HG02981 (cell line): ENCODE measurements around the gene PLEKHB2.
A peak's percentile ranks its signal among the peaks of the same experiment; 100 is the strongest.
"Not testable (repeated sequence)": the region's sequence is repeated elsewhere in the genome, so short reads cannot be mapped to it uniquely, and the experiment has no call there.

Experiments
- ATAC-seq: cut with Tn5 transposase; IDR thresholded peaks from one replicate; pipeline ENCODE4 v1.9.1; 2021; ENCODE audit warnings: mild to moderate bottlenecking, moderate library complexity; ENCODE audit not compliant: unreplicated experiment

PLEKHB2 gene

GRCh38 chr2:131105156-131105949 lies at the start of gene PLEKHB2:
Gene PLEKHB2, plus strand, starts transcription at chr2:131105336. Its CDS starts 15,606 bp downstream, at chr2:131120942.
- peak; percentile 76 for ATAC-seq

- no peak for ATAC-seq
Measured at GRCh38 chr2:131056204-131056931, 48.8 kb upstream of the PLEKHB2 start.

- no peak for ATAC-seq
Measured at GRCh38 chr2:131056932-131057287, 48.2 kb upstream of the PLEKHB2 start.

- no peak for ATAC-seq
Measured at GRCh38 chr2:131058214-131058843, 46.8 kb upstream of the PLEKHB2 start.

- no peak for ATAC-seq
Measured at GRCh38 chr2:131058920-131059319, 46.2 kb upstream of the PLEKHB2 start.

- no peak for ATAC-seq
Measured at GRCh38 chr2:131063501-131064283, 41.4 kb upstream of the PLEKHB2 start.

- no peak for ATAC-seq
Measured at GRCh38 chr2:131064589-131065512, 40.3 kb upstream of the PLEKHB2 start.

GRCh38 chr2:131067465-131068125 lies 37.5 kb upstream of the PLEKHB2 start:
- no peak for ATAC-seq

GRCh38 chr2:131068172-131068571 lies 37.0 kb upstream of the PLEKHB2 start:
- ATAC-seq: not testable (repeated sequence)

GRCh38 chr2:131075578-131075977 lies 29.6 kb upstream of the PLEKHB2 start:
- ATAC-seq: not testable (repeated sequence)

GRCh38 chr2:131076707-131077106 lies 28.4 kb upstream of the PLEKHB2 start:
- ATAC-seq: no peak

GRCh38 chr2:131077182-131077846 lies 27.8 kb upstream of the PLEKHB2 start:
- ATAC-seq: no peak

- ATAC-seq: no peak
Measured at GRCh38 chr2:131077966-131078365, 27.2 kb upstream of the PLEKHB2 start.

- not testable (repeated sequence) for ATAC-seq
Measured at GRCh38 chr2:131079931-131080330, 25.2 kb upstream of the PLEKHB2 start.

GRCh38 chr2:131081190-131081589 lies 23.9 kb upstream of the PLEKHB2 start:
- ATAC-seq: no peak

GRCh38 chr2:131085646-131086045 lies 19.5 kb upstream of the PLEKHB2 start:
- no peak for ATAC-seq

- ATAC-seq: no peak
Measured at GRCh38 chr2:131092458-131093005, 12.6 kb upstream of the PLEKHB2 start.

- peak; percentile 79 for ATAC-seq
Measured at GRCh38 chr2:131093006-131093695, 12.0 kb upstream of the PLEKHB2 start, which contains the start of gene FAM168B. Gene FAM168B, minus strand, starts transcription at chr2:131093460. Its CDS starts 10,814 bp downstream, at chr2:131082646.
